Uterus (tissue), 2 donors: ENCODE results near the gene WTIP.

Source experiments
- POLR2A ChIP-seq, 2 donors: fragments of 450-650 bp; IDR thresholded peaks; one replicate each; pipeline ENCODE4 v1.6.1; 2016; ENCODE audit warnings: antibody characterized with exemption in 2 of 2, mild to moderate bottlenecking in 1 of 2, moderate library complexity in 1 of 2
- TF ChIP-seq, protein P1 (sequence below), 4 experiments: fragments of 200-600 bp in 2 of 4; fragments of 450-650 bp in 2 of 4; sonication (generic) in 2 of 4; IDR thresholded peaks; one replicate each; pipeline ENCODE4 v1.5.1; 2016 to 2019; ENCODE audit warnings: antibody characterized with exemption in 4 of 4, mild to moderate bottlenecking in 2 of 4, moderate library complexity in 1 of 4

DNA sequence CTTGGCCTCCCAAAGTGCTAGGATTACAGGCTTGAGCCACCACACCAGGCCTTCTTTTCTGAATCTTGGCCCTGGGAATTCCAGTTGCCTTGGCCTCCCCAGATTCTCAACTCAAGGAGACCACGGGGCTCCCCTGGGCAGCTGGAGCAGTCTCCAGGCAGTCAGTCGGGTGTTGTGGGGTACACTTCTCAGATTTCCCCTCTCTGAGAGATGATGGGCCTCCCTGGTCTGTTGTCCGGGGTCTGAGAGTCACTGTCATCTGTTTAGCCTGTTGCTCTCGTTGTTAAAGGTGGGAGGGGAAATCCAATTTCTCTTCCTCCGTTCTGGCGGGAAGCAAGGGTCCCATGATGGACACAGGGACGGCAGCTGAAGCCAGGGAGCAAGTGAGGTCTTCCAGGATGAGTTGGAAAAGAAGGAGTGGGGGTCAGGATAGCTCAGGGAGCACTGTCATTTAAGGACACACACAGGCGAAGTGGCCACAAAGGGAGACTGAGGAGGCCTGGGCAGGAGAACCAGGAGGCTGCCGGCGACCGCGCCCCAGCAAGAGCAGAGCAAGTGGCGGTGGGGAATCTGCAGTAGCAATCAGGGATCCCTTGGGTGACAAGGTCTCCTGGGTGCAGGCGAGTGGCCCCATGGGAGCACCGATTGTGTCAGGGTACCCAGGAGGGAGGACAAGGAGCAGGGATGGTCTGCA lies 15.7 kb downstream of the WTIP start:
- TF ChIP-seq, protein P1, sequence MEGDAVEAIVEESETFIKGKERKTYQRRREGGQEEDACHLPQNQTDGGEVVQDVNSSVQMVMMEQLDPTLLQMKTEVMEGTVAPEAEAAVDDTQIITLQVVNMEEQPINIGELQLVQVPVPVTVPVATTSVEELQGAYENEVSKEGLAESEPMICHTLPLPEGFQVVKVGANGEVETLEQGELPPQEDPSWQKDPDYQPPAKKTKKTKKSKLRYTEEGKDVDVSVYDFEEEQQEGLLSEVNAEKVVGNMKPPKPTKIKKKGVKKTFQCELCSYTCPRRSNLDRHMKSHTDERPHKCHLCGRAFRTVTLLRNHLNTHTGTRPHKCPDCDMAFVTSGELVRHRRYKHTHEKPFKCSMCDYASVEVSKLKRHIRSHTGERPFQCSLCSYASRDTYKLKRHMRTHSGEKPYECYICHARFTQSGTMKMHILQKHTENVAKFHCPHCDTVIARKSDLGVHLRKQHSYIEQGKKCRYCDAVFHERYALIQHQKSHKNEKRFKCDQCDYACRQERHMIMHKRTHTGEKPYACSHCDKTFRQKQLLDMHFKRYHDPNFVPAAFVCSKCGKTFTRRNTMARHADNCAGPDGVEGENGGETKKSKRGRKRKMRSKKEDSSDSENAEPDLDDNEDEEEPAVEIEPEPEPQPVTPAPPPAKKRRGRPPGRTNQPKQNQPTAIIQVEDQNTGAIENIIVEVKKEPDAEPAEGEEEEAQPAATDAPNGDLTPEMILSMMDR (IDR thresholded peaks at IDR 0.05), result no peak
- TF ChIP-seq POLR2A (IDR thresholded peaks at IDR 0.05), result no peak
